AG08395 (cell line): ENCODE results near the gene CLPSL1.
"Not testable (repeated sequence)": the region's sequence is repeated elsewhere in the genome, so short reads cannot be mapped to it uniquely, and the experiment has no call there.

Experiments
- DNase-seq: peaks from one replicate; pipeline ENCODE4 v3.0.0; 2012; ENCODE audit warnings: mixed read lengths, low spot score

Gene CLPSL1, protein sequence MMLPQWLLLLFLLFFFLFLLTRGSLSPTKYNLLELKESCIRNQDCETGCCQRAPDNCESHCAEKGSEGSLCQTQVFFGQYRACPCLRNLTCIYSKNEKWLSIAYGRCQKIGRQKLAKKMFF

DNA sequence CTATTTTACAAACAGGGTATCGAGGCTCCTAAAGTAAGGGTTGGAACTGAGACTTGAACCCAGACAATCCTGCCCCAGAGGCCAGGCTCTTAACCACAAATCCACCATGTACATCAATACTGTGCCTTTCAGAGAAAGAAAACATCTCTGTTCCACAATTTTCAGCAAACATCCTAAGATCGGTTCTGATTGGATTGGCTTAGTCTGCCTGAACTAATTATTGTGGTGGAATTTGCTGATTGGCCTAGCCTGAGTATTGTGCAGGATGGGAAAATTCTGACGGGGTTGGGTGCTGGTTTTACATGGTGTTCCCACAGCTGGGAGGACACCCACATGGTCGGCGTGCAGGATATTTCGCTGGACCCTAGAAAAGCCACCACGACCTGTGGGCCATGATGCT lies at the start of gene CLPSL1:
CLPSL1 (plus strand) TSS at position 301 of the 400 bp plus-strand sequence; CDS start at position 393, 92 bp downstream.
- no peak for DNase-seq

DNA sequence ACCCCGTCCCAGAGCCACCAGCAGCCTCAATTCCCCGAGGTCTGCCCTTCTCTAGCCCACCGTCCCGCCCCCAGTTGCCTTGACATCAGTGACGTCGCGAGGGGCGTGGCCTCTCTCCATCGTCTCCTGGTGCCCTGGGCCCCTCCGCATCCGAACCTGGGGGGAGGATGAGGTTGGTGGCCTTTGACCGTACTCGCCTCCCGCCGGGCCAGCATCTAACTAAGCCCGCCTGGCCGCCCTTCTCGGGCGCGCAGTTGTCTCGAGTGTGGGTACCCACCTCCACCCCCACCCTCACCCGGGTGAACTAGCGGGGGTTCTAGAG lies 49.4 kb upstream of the CLPSL1 start:
- peak; percentile 79 for DNase-seq

DNA sequence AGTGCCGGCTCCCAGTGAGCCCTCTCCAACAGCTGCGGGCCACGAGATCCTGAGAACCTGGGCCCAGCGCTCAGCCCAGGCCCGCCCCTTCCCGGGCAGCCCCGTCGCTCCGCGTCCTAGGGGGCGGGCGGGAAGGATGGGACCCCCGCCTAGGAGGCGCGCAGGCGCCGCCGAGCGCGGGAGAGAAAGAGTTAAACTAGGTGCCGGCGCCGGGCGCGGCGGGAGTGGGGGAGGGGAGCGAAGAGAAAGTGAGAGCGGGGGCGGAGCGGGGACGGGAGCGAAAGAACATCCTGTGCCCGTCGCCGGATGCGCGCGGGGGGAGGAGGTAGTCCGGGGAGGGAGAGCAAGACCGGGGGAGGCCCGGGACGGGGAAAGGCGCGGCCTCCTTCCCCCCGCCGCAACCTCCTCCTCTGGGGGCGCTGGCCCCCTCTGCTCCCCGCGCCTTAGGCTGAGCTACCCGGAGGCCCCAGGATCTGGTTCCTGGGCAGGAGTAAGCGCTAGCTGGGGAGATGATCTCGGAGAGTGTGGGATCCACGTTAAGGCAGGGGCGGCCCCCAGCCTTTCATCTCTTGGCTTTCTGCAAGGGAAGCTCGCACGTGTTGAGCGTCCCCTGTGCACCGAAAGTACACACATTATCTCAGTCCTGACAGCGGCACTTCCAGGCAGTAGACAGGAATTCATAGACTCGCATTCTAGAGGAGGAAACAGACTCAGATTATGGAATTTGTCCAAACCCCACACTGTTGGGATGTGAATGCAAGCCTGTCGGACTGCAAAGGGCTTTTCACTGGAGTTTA lies 48.9 kb upstream of the CLPSL1 start:
- DNase-seq, result peak; percentile 80

DNA sequence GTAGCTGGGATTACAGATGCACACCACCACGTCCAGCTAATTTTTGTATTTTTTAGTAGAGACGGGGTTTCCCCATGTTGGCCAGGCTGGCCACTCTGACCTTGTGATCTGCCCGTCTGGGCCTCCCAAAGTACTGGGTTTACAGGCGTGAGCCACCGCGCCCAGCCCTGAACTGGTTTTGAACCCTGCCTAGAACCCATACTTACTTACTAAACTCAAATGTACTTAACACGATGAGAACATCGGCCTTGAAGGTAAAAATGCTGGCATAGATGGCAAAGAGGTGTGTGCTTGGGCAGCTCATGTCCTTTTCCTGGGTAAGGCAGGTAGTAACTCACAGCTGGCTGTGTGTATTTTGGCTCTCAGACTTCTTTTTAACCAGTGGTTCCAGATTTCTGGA lies 47.2 kb upstream of the CLPSL1 start:
- DNase-seq, result no peak

DNA sequence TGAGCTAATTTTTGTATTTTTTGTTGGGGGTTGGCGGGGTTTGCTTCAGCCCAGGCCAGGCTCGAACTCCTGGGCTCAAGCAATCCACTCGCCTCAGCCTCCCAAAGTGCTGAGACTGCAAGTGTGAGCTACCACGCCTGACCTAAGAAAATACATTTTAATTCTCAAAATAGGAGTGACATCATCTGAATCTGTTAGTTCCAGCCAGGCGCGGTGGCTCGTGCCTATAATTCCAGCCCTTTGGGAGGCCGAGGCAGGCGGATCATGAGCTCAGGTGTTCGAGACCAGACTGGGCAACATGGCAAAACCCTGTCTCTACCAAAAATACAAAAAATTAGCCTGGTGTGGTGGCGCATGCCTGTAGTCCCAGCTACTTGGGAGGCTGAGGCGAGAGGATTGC lies 46.5 kb upstream of the CLPSL1 start:
- not testable (repeated sequence) for DNase-seq

DNA sequence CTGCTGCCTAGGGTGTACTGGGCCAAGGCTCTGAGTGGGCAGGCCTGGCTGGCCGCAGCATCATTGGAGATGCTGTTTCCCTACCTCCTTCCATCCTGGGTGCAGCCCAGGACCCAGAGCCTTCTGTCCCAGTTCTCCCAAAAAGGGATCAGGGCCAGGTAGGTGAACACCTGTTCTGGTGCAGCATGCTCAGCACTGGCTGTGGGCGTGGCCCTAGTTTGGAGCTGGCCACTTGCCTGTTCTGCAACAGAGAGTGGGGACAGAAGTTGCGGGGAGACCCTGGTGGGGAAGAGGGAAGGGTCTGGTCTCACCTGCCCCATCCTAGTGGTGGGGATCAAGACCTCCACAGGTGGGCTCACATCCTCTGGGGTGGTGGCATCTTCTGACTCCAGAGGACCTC lies 45.4 kb upstream of the CLPSL1 start:
- no peak for DNase-seq

DNA sequence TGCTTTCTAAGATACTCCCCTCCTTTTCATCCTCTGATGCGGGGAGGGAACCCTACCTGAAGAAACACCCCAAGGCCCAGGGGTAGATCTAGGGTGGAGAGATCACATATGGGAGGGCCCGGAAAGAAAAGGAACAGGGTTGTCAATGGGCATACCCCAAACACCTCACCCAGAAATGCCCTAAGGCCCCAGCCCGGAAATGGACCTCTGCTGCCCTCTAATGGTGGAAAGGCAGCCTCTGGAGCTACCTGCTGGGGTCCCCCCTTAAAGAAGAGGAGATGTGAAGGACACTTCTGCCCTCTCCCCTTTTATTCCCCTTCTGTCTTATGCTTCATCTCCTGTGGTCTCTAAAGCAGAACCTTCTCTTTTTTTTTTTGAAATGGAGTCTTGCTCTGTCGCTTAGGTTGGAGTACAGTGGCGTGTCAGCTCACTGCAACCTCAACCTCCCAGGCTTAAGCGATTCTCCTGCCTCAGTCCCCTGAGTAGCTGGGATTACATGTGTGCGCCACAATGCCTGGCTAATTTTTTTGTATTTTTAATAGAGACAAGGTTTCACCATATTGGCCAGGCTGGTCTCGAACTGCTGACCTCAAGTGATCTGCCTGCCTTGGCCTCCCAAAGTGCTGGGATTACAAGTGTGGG lies 44.4 kb upstream of the CLPSL1 start:
- peak; percentile 67 for DNase-seq

DNA sequence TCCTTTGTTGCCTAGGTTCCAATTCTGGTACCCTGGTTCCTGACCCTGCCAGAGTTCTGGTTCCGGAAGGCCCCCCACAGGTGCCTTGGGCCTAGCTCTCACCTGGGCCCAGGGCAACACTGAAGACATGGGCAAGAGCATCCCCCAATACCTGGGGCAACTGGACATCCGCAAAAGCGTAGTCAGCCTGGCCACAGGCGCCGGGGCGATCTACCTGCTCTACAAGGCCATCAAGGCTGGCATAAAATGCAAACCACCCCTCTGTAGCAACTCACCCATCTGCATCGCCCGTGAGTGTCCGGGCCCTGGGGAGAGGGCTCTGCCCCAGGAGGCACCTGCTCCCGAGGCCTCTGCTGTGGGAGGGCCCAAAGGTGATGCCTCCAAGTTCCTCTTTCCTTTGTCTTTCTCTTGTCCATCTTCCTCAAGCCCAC lies 43.8 kb upstream of the CLPSL1 start, which contains the start of gene ARMC12:
ARMC12 (plus strand) TSS at position 51 of the 431 bp plus-strand sequence; CDS start at position 128, 77 bp downstream.
- no peak for DNase-seq

DNA sequence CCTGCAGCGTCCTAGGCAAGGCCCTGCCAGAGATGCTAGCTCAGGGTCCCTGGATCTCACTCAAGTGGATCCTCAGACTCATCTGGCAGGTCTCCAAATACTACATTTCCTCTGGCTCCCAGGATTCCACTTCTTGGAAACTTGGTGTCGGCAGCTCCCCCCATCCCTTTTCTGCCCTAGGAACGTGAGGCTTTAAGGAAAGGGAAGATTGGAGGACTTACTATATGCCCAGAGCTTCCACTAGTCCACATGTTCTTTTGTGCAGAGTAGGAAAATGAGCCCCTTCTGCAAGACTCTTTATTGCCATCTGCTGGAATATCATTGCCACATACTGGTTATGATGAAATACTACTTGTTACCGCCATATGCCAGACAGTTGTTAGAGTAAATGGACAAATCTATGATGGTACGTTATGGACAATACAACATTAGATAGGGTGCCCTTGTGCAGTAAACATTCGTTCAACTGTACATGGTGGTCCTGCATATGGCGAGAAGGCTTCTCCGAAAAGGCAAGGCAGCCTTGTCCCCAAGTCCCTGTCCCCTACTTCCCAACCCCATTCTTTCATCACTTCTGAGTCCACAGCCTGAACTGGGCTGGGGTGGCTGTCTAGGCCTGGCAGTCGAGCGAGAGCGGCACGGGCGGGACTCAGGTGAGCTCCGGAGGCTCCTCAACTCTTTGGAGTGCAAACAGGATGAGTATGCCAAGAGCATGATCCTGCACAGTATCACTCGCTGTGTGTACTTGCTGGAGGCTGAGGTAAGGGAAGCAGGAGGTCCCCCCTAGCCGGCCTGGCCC lies 43.2 kb upstream of the CLPSL1 start:
- DNase-seq, result peak; percentile 87

DNA sequence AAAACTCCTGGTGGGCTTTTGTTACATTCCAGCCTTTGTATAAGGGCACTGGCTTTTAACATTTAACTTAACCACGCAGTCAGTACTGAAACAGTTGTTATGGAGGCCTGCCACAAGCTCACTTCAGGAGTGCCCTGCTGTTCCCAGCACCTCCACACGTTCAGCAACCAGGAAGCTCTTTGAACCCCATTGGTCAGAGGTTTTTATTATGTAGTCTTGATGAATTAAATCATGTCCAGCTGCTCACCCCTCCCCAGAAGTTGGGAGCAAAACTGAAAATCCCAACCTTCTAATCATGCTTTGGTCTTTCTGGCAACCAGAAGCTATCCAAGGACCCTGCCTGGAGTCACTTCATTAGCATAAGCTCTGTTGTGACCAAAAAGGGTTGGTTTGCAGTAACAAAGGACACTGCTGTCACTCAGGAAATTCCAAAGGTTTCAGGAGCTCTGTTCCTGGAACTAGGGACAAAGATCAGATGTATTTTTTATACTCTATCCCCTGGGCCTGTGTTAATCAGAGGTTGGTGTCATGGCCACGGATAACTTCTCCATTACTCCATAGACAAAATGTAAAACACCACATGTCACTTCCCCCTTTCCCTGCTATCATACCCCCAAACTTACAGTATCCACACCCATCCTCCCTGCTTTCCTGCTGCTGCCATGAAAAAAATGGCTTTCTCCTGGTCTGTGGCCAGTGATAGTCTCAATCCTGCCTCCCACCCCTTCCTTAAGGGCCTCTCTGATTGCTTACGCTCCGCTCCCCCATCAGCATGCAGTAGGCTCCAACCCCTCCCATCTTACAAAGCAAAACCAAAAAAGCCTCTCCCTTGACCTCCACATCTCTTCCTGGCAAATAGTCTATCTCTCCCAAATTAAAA lies 40.9 kb upstream of the CLPSL1 start:
- DNase-seq, result no peak

DNA sequence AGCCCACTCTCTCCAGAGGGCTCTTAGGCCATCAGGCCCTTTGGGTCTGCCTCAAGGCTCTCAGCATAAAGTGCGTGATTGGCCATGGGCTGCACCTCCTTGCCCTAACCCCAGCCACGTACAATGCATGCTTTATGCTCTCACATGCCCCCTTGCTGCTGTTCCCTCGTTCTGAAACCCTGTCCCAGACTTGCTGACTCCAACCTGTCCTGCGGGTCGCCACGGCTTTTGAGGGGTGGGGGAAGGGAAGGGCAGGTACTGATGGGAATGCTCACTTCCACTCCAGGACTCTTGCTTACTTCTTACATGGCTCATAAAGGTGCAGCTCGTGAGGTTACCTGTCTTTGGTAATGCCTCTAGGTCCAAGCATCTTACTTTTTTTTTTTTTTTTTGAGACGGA lies 38.0 kb upstream of the CLPSL1 start:
- no peak for DNase-seq

DNA sequence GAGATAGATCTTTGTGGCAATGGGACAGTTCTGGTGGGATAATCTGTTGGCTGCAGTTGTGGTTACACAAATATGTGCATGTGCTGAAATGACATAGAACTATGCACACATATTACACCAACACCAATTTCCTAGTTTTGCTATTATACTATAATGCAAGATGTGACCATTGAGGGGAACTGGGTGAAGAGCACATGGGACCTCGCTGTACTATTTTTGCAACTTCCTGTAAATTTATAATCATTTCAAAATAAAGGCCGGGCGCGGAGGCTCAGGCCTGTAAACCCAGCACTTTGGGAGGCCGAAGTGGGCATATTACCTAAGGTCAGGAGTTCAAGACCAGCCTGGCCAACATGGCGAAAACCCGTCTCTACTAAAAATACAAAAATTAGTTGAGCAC lies 35.3 kb upstream of the CLPSL1 start:
- DNase-seq, result no peak

DNA sequence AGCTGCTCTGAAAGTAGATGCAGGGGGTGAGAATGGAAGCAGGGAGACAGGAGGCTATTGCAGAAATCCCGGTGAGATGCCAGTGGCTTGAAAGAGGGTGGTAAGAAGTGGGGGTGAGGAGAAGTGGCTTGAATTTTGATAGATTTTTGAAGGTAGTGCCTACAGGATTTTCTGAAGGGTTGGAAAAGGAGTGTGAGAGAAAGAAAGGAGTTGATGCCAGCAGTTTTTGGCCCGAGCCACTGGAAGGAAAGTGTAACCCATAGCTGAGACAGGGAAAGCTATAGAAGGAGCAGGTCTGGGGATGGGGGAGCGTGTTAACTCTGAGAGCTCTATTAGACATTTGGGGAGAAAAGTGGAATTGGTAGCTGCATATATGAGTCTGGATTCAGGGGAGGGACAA lies 34.3 kb upstream of the CLPSL1 start:
- DNase-seq, result no peak

DNA sequence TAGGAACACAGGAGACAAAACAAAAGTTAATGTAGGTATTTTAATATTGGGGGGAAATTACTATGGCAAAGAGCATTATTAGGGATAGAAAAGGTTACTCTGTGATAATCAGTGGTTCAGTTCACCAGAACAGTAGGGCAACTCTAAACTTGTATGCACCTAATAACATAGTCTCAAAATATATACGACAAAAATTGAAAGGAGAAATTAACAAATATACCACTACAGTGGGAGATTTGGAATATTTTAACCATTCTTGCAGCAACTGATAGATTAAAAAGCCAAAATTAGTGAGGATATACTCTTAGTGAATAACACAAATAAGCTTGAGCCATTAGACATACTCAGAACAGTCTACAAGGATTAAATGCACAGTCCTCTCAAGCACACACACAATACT lies 32.9 kb upstream of the CLPSL1 start:
- DNase-seq, result no peak

DNA sequence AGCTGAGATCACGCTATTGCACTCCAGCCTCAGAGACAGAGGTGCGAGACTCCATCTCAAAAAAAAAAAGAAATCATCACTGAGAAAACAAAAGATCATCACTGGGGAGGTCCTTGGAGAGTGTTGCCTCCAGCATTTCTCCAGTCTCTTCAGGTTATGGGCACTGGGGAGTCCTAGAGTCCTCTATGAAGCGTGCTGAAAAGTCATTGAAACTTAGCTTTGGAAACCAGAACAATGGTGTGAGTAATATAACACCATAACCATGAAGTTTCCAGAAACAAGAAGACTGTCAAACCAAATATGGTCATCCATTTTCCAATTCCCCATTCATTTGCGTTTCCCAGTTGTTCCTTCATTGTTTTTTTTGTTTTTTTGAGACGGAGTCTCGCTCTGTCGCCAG lies 30.3 kb upstream of the CLPSL1 start:
- no peak for DNase-seq

DNA sequence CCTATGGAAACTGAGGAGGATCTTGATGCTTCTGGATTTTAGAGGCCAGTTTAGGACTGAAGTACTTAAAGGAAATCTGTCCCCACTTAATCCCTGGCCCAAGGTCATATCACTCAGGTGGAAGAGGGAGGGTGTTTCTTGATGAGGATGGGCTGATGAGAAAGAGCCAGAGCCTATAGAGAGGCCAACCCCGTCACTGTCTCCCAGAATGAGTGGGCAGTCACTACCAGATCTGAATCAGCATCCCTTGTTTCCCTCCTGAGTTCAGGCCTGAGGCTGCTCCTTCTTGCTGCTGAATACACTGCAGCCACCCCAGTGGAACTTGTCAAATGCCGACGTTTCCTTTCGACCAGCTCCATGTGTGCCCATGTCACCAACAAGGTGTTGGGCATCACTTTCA lies 29.2 kb upstream of the CLPSL1 start:
- DNase-seq, result no peak

DNA sequence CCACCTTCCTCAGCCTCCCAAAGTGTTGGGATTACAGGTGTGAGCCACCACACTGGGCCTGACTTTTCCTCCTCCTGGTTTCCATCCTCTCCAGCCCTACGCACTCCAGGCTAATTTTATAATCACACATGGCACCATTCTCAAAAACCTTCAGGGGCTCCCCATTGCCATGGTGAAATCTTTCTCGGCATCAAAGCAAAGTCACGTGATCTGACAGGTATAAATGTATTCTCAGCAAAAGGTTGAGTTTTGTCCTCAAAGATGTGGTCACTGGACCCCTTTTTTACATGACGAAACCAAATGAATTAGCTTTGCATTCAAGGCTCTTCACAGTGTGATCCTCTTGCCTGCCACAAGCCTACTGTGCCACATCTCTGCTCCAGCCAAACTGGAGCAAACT lies 28.5 kb upstream of the CLPSL1 start:
- DNase-seq, result no peak

DNA sequence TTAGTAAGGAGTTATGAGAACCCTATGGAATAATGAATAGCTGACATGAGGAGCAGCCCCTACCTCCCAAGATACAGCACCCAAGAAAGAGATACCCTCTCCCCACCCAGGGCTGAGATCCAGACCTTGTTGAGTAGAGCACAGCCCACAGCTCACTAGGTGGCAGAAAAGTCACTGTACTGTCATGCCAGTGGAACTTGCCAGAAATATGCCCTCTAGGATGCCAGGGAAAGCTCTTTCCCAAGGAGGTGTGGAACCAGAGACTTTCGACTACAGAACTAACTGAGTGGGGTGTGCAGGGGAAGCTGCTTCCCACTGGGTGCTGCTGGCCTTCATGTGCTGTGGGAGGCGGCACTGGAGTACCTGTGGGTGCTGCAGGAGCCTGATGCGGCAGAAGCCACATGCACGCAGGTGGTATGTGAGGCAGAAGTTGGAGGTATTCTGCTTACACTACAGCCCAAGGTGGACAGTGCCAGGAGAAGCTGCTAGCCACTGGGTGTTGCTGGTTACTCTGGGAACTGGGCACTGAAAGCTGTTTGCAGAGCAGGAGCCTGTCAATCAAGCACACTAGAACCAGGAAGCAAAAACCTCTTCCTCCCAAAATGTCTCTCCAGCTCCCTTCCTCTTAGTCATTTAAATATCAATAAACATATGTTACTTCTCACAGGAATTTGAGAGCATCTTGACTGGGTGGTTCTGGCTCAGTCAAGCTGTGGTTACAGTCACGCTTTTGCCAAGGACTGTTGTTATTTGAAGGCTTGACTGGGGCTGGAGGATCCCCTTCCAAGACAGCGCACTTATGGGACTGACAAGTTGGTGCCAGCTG lies 26.2 kb upstream of the CLPSL1 start:
- DNase-seq, result no peak

DNA sequence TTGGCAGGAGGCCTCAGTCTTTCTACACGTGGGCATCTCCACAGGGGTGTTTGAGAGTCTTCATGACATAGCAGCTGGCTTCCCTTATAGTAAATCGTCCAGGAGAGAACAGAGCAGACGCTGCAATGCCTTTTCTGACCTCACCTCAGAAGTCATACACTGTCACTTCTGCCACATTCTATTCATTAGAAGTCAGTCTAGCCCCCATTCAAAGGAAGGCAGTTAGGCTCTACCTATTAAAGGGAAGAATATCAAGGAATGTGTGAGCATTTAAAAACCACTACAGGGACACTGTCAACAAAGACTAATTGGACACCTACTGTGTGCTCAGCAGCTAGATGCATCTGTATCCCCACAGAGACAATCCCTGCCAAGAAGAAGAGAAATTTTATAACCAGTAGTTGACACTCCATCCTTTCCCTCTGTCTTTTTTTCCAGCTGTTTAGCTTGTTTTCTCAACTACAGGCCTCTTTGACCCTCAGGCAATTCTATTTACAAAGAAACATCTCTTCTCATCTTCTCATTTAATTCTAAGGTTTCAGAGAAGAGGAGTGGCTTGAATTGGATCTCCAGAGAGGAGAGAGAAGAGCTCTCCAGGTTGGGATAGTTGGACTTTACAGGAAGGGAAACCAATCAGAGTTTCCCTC lies 25.4 kb upstream of the CLPSL1 start:
- no peak for DNase-seq

DNA sequence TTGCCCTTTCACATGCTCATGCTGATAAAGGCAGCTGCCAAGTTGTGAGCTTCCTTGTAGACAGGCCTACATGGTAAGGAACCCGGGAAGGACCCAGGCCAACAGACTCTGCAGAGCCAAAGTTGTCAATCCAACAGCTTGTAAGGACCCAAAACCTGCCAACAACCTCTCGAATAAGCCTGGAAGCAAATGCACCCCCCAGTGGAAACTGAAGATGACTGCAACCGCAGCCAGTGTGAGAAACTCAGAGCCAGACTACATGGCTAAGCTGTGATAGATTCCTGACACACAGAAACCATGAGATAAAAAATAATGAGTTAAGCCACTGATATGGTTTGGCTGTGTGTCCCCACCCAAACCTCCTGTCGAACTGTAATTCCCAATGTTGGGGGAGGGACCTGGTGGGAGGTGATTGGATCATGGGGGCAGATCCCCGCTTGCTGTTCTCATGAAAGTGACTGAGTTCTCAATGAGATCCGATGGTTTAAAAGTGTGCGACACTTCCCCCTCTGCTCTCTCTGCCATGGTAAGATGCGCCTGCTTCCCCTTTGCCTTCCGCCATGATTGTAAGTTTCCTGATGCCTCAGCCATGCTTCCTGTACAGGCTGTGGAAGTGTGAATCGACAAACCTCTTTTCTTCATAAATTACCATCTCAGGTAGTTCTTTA lies 23.2 kb upstream of the CLPSL1 start:
- DNase-seq, result peak; percentile 45
